Measurements from ENCODE around the gene HPS5.

The HPS5 gene

GRCh38 chr11:18312012-18312411 is 9.9 kb downstream of the HPS5 start:
- no peak for TF ChIP-seq CTCF (conservative IDR thresholded peaks at IDR 0.05; ENCODE audit: low read depth, low read length)
- DNase-seq (ENCODE audit: low read depth) = peak; percentile 42
- H3K4me3 ChIP-seq (ENCODE audit: low read depth, low read length) = no peak overlapping the region

- peak; percentile 92 for DNase-seq (ENCODE audit: low read depth)
- H3K4me3 ChIP-seq (ENCODE audit: low read depth, low read length) = no peak overlapping the region
- no peak for TF ChIP-seq CTCF (conservative IDR thresholded peaks at IDR 0.05; ENCODE audit: low read depth, low read length)
These were observed 11.1 kb downstream of the HPS5 start for GRCh38 chr11:18310800-18311340.

- no peak for DNase-seq (ENCODE audit: low read depth)
- no peak for TF ChIP-seq CTCF (conservative IDR thresholded peaks at IDR 0.05; ENCODE audit: low read depth, low read length)
- no peak overlapping the region for H3K4me3 ChIP-seq (ENCODE audit: low read depth, low read length)
These were observed 12.2 kb downstream of the HPS5 start for GRCh38 chr11:18309691-18310090.

- no peak overlapping the region for H3K4me3 ChIP-seq (ENCODE audit: low read depth, low read length)
- no peak for DNase-seq (ENCODE audit: low read depth)
- TF ChIP-seq CTCF (conservative IDR thresholded peaks at IDR 0.05; ENCODE audit: low read depth, low read length) = no peak
These were observed 13.7 kb downstream of the HPS5 start for GRCh38 chr11:18308242-18308641.

GRCh38 chr11:18307461-18308139 is 14.3 kb downstream of the HPS5 start:
- no peak overlapping the region for H3K4me3 ChIP-seq (ENCODE audit: low read depth, low read length)
- DNase-seq (ENCODE audit: low read depth) = no peak
- no peak for TF ChIP-seq CTCF (conservative IDR thresholded peaks at IDR 0.05; ENCODE audit: low read depth, low read length)

- no peak for TF ChIP-seq CTCF (conservative IDR thresholded peaks at IDR 0.05; ENCODE audit: low read depth, low read length)
- no peak for DNase-seq (ENCODE audit: low read depth)
- no peak overlapping the region for H3K4me3 ChIP-seq (ENCODE audit: low read depth, low read length)
These were observed 17.2 kb downstream of the HPS5 start for GRCh38 chr11:18304745-18305144.

GRCh38 chr11:18299721-18300120 is 22.2 kb downstream of the HPS5 start:
- no peak for DNase-seq (ENCODE audit: low read depth)
- TF ChIP-seq CTCF (conservative IDR thresholded peaks at IDR 0.05; ENCODE audit: low read depth, low read length) = no peak
- H3K4me3 ChIP-seq (ENCODE audit: low read depth, low read length) = no peak overlapping the region
